ENCODE results near the gene PRRX1. TPM values are rescaled to one million over a fixed set of nuclear protein-coding genes. Genes with fewer than 3 reads are reported as not detected.

The PRRX1 gene
- total and polyA plus RNA-seq, 2 of the 13 experiments (the other 11 are each of a cell fraction or from before 2014, with no cell fraction given) = not detected

DNA sequence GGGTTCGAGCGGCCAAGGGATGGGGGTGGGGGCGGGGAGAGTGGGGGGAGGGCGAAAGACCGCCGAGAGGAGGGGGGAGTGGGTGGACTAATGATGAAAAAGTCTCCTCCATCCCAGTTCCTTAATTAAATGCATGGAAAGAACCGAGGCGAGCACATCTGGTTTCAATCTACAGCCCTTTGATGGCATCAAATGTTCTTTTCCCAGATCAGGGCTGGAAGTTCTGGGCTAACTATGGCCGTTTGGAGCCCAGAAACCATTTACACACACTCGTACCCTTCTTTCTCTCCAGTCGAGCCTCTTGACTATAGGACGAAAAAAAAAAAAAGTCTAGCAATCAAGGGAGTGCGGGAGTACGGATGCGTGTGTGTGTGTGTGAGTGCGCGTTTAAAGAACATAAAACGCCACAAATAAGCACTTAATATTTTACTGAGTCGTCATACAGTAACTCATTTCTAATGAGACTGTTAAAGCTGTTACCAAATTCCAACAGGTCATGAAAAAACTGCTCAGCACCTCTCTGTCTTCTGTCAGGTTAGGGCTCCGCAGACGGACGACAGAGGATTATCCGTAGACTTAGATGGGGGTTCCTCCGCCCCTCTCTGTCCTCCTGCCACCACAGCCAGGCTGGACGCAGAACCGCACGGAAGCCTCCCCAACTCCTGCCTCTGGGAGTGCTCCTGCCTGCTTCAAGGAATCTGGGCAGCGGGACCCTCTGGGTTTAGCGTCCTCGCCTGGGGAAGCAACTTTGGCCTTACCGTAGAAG is 2.1 kb upstream of the PRRX1 start:
- FAIRE-seq = no peak
- intact Hi-C loops (cut with micrococcal nuclease; ENCODE audit: unreplicated experiment) (no loop called here), in situ Hi-C loops (cut with HindIII; ENCODE audit: extremely low pct_ligation_motif_present, low pct_unique_long_range_greater_than_20kb) (no loop called here)
- no peaks in the 10 kb centered on the region for H3K36me3 ChIP-seq (replicated peaks in 1 of 2; ENCODE audit: control insufficient read depth in 1 of 2, insufficient read depth in 2 of 2, low read length in 2 of 2)
- POLR2A ChIA-PET = no interaction called here
- no peak overlapping the region for H3K4me3 ChIP-seq (replicated peaks in 1 of 3; ENCODE audit: insufficient read depth in 1 of 3, low read depth in 2 of 3, low read length in 3 of 3)
- CTCF ChIA-PET (ENCODE audit: low intra/inter-chr PET ratio, low total read pairs) = no interaction called here
- H3K27me3 ChIP-seq (ENCODE audit: control insufficient read depth in 1 of 2, insufficient read depth in 2 of 2, low read length in 2 of 2) = peaks cover 2 to 54% of the 10 kb centered on the region in 2 experiments; a peak in 3 of 5 replicates
- no peak overlapping the region for H3K27ac ChIP-seq (ENCODE audit: extremely low read length, insufficient read depth, low read length)
- H3K4me2 ChIP-seq (ENCODE audit: low read depth, low read length) = no peak overlapping the region
- 38% methylated on average over 24 of the region's 31 CpGs for WGBS (ENCODE audit: low lambda C conversion rate)
- H4K20me1 ChIP-seq (ENCODE audit: insufficient read depth, low read length) = no peaks in the 10 kb centered on the region
- ATAC-seq = no peak
- TF ChIP-seq FOSL1 (CRISPR knock-in tag; IDR thresholded peaks at IDR 0.05; ENCODE audit: borderline replicate concordance) = no peak
- TF ChIP-seq, protein P1, sequence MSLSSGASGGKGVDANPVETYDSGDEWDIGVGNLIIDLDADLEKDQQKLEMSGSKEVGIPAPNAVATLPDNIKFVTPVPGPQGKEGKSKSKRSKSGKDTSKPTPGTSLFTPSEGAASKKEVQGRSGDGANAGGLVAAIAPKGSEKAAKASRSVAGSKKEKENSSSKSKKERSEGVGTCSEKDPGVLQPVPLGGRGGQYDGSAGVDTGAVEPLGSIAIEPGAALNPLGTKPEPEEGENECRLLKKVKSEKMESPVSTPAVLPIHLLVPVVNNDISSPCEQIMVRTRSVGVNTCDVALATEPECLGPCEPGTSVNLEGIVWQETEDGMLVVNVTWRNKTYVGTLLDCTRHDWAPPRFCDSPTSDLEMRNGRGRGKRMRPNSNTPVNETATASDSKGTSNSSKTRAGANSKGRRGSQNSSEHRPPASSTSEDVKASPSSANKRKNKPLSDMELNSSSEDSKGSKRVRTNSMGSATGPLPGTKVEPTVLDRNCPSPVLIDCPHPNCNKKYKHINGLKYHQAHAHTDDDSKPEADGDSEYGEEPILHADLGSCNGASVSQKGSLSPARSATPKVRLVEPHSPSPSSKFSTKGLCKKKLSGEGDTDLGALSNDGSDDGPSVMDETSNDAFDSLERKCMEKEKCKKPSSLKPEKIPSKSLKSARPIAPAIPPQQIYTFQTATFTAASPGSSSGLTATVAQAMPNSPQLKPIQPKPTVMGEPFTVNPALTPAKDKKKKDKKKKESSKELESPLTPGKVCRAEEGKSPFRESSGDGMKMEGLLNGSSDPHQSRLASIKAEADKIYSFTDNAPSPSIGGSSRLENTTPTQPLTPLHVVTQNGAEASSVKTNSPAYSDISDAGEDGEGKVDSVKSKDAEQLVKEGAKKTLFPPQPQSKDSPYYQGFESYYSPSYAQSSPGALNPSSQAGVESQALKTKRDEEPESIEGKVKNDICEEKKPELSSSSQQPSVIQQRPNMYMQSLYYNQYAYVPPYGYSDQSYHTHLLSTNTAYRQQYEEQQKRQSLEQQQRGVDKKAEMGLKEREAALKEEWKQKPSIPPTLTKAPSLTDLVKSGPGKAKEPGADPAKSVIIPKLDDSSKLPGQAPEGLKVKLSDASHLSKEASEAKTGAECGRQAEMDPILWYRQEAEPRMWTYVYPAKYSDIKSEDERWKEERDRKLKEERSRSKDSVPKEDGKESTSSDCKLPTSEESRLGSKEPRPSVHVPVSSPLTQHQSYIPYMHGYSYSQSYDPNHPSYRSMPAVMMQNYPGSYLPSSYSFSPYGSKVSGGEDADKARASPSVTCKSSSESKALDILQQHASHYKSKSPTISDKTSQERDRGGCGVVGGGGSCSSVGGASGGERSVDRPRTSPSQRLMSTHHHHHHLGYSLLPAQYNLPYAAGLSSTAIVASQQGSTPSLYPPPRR (CRISPR knock-in tag; IDR thresholded peaks at IDR 0.05; ENCODE audit: borderline replicate concordance) = no peak
- TF ChIP-seq GATAD1 (CRISPR knock-in tag; IDR thresholded peaks at IDR 0.05) = no peak
- no peak for DNase-seq (ENCODE audit: low spot score)
- H3K4me1 ChIP-seq (ENCODE audit: insufficient read depth, low read length) = no peaks in the 10 kb centered on the region
- BruUV-seq (replicated peaks) = no TSS peak
- H3K79me2 ChIP-seq (ENCODE audit: insufficient read depth, low read length) = no peaks in the 10 kb centered on the region
- no peak overlapping the region for H2AFZ ChIP-seq (ENCODE audit: low read length)
- no peaks in the 10 kb centered on the region for H3K9me3 ChIP-seq (ENCODE audit: low read length)
- H3K9ac ChIP-seq (ENCODE audit: insufficient read depth, low read depth, low read length) = no peak overlapping the region

Data from HepG2 (cell line).